GM23338 (cell line): ENCODE measurements around the gene SCO1. TPM values are rescaled to one million over a fixed set of nuclear protein-coding genes. Genes with fewer than 3 reads are reported as not detected.
A peak's percentile ranks its signal among the peaks of the same experiment; 100 is the strongest.

Experiments used
- ATAC-seq: fragments of 200-7000 bp; cut with Tn5 transposase; 3 replicates; pipeline ENCODE4 v1.9.1; 2020
- DNase-seq: peaks from one replicate; pipeline ENCODE4 v3.0.0-alpha.2; 2015; ENCODE audit warnings: low spot score
- H2AFZ ChIP-seq: fragments of 200-600 bp; sonication (generic); 2 replicates; pipeline ENCODE4 v1.8.0; 2016; ENCODE audit warnings: antibody characterized with exemption, mild to moderate bottlenecking, moderate library complexity
- H3F3A ChIP-seq: fragments of 200-600 bp; sonication (generic); replicated peaks from 2 replicates; pipeline ENCODE4 v1.8.0; 2017; ENCODE audit warnings: antibody characterized with exemption, mixed run types, low read depth
- H3K27ac ChIP-seq: fragments of 200-600 bp; sonication (generic); 2 replicates; pipeline ENCODE4 v1.6.1; 2016; ENCODE audit warnings: low read depth
- H3K27me3 ChIP-seq: fragments of 200-600 bp; sonication (generic); 2 replicates; pipeline ENCODE4 v1.8.0; 2016; ENCODE audit warnings: mild to moderate bottlenecking, mixed run types, moderate library complexity; ENCODE audit not compliant: insufficient read depth
- H3K36me3 ChIP-seq: fragments of 200-600 bp; sonication (generic); 2 replicates; pipeline ENCODE4 v1.8.0; 2016; ENCODE audit warnings: mild to moderate bottlenecking; ENCODE audit not compliant: insufficient read depth
- H3K4me1 ChIP-seq: fragments of 200-600 bp; sonication (generic); 2 replicates; pipeline ENCODE4 v1.8.0; 2016; ENCODE audit warnings: mild to moderate bottlenecking, moderate library complexity; ENCODE audit not compliant: insufficient read depth
- H3K4me2 ChIP-seq: fragments of 200-600 bp; sonication (generic); 2 replicates; pipeline ENCODE4 v1.7.1; 2017; ENCODE audit warnings: mixed run types
- H3K4me3 ChIP-seq: fragments of 200-600 bp; sonication (generic); 2 replicates; pipeline ENCODE4 v1.6.1; 2016; ENCODE audit warnings: mixed run types
- H3K79me2 ChIP-seq: fragments of 200-600 bp; sonication (generic); replicated peaks from 2 replicates; pipeline ENCODE4 v1.8.0; 2017; ENCODE audit warnings: mild to moderate bottlenecking; ENCODE audit not compliant: insufficient read depth
- H3K9me2 ChIP-seq: fragments of 200-600 bp; sonication (generic); 2 replicates; pipeline ENCODE4 v1.8.0; 2017; ENCODE audit not compliant: insufficient read depth
- H4K20me1 ChIP-seq: fragments of 200-600 bp; sonication (generic); replicated peaks from 2 replicates; pipeline ENCODE4 v1.8.0; 2017; ENCODE audit warnings: mild to moderate bottlenecking; ENCODE audit not compliant: insufficient read depth
- H3K27ac Mint-ChIP-seq: 2 replicates; pipeline ENCODE4 v1.8.0; 2020; ENCODE audit warnings: inconsistent platforms, mild to moderate bottlenecking, moderate library complexity, mixed read lengths
- H3K27me3 Mint-ChIP-seq: 3 replicates; pipeline ENCODE4 v1.8.0; 2022; ENCODE audit warnings: low read depth, mild to moderate bottlenecking, moderate library complexity, mixed read lengths, inconsistent platforms; ENCODE audit not compliant: insufficient read depth, poor library complexity
- H3K36me3 Mint-ChIP-seq: 3 replicates; pipeline ENCODE4 v1.8.0; 2021; ENCODE audit warnings: low read depth, mild to moderate bottlenecking, inconsistent platforms, moderate library complexity, mixed read lengths
- H3K4me1 Mint-ChIP-seq: 3 replicates; pipeline ENCODE4 v1.8.0; 2020; ENCODE audit warnings: mild to moderate bottlenecking, inconsistent platforms, mixed read lengths
- H3K4me3 Mint-ChIP-seq: 3 replicates; pipeline ENCODE4 v1.8.0; 2021; ENCODE audit warnings: moderate library complexity, mild to moderate bottlenecking, inconsistent platforms, mixed read lengths
- H3K9me3 Mint-ChIP-seq: 3 replicates; pipeline ENCODE4 v1.8.0; 2020; ENCODE audit warnings: moderate library complexity, mild to moderate bottlenecking, inconsistent platforms, mixed read lengths
- EZH2 ChIP-seq: fragments of 200-600 bp; sonication (generic); IDR thresholded peaks from one replicate; pipeline ENCODE4 v1.8.0; 2017; ENCODE audit warnings: antibody characterized with exemption, mild to moderate bottlenecking, low read depth; ENCODE audit not compliant: unreplicated experiment
- ZNF331 ChIP-seq: fragments of 250-450 bp; sonication (Bioruptor Pico); IDR thresholded peaks from 2 replicates; pipeline ENCODE4 v1.5.0; 2020; ENCODE audit warnings: low read depth, mild to moderate bottlenecking, moderate library complexity
- polyA plus RNA-seq: library from polyadenylated mRNA; unstranded; fragments of >200 nt; fragmentation: Nextera tagmentation; extraction: Ambion mirVana; gene quantifications from 2 replicates; pipeline ENCODE4 v1.2.1, GENCODE V29; 2016
- total RNA-seq: library from RNA; depleted of rRNA; stranded (reverse); fragments of >200 nt; shearing (Covaris generic); gene quantifications from 2 replicates; pipeline ENCODE4 v1.2.3, GENCODE V29; 2014
- TF ChIP-seq, protein P1 (sequence below): fragments of 250-450 bp; sonication (Bioruptor Pico); IDR thresholded peaks from 2 replicates; pipeline ENCODE4 v1.5.0; 2020; ENCODE audit warnings: mild to moderate bottlenecking, moderate library complexity
- TF ChIP-seq, protein P2 (sequence below), 2 experiments: fragments of 200-600 bp in 1 of 2; sonication (generic) in 1 of 2; conservative IDR thresholded peaks; 2 replicates each; pipeline versions ENCODE4 v1.5.1 to v1.6.1; 2016 to 2017; ENCODE audit warnings: antibody characterized with exemption in 2 of 2, low read depth in 2 of 2, mild to moderate bottlenecking in 2 of 2, moderate library complexity in 1 of 2

SCO1 gene
- total and polyA plus RNA-seq, 2 experiments from 2014 or later, result 43.9 to 72.5 TPM

DNA sequence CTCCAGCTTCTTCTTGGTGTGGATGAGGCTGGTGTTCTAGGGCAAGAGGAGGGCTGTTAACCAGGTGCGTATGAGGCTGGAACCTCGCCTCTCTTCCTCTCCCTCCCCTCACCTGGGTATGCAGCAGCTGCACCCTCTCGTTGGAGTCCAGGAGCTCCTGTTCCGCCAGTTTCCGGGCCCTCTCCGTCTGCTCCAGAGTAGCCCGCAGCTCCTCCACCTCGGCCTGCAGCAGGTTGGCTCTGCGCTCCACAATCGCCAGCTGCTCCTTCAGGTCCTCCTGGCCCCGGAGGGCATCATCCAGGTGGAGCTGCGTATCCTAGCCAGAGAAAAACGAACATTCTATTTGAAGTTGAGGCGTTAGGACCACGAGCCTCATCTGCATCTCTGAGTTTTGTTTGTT is 65.6 kb downstream of the SCO1 start (continued):
- TF ChIP-seq ZNF331 (CRISPR knock-in tag) (no peak), EZH2 (no peak)

DNA sequence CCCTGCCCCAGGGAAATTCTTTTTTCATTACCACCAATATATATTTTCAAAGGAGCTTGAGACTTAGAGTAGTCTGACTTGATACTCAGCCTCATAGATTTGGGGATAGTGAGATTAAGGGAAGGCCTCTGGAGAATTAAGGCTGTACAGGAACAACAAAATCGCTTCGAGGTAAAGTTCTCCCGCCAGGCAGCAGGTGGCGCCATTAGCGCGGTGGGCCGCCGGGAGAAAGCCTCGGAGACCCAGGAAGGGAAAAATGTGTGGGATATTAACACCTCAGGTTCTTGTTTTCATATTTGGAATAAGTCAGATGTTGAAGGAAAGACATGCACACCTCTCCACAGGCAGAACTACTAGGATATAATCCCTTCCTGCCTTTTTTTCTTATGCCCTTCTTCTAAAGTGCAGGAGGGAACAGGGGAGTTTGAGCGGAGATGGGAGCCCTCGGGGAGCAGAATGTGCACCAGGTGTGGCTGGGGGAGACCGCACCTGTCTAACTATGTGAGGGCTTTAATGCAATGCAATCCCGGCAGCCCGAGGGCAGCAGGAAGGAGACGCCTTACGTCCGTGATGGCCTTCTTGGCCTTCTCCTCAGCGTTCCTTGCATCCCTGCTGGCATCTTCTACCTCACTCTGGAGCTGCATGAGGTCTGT is 66.2 kb downstream of the SCO1 start:
- H3K27me3 Mint-ChIP-seq, result no peaks in the 10 kb centered on the region
- Histone ChIP-seq H3K4me1 (no peaks in the 10 kb centered on the region), H3K27ac (no peak overlapping the region), H3K36me3 (0 out of 2 replicates have a peak, but pooled peaks cover 5% of the 10 kb centered on the region), H2AFZ (0 out of 2 replicates have a peak overlapping the region, but pooled peaks have one; percentile 76), H4K20me1 (no peaks in the 10 kb centered on the region), H3K4me3 (no peak overlapping the region), H3K79me2 (no peaks in the 10 kb centered on the region), H3F3A (no peaks in the 10 kb centered on the region), H3K9me2 (0 out of 2 replicates have a peak, but pooled peaks cover 2% of the 10 kb centered on the region), H3K27me3 (no peaks in the 10 kb centered on the region), H3K4me2 (no peak overlapping the region)
- TF ChIP-seq, protein P1, sequence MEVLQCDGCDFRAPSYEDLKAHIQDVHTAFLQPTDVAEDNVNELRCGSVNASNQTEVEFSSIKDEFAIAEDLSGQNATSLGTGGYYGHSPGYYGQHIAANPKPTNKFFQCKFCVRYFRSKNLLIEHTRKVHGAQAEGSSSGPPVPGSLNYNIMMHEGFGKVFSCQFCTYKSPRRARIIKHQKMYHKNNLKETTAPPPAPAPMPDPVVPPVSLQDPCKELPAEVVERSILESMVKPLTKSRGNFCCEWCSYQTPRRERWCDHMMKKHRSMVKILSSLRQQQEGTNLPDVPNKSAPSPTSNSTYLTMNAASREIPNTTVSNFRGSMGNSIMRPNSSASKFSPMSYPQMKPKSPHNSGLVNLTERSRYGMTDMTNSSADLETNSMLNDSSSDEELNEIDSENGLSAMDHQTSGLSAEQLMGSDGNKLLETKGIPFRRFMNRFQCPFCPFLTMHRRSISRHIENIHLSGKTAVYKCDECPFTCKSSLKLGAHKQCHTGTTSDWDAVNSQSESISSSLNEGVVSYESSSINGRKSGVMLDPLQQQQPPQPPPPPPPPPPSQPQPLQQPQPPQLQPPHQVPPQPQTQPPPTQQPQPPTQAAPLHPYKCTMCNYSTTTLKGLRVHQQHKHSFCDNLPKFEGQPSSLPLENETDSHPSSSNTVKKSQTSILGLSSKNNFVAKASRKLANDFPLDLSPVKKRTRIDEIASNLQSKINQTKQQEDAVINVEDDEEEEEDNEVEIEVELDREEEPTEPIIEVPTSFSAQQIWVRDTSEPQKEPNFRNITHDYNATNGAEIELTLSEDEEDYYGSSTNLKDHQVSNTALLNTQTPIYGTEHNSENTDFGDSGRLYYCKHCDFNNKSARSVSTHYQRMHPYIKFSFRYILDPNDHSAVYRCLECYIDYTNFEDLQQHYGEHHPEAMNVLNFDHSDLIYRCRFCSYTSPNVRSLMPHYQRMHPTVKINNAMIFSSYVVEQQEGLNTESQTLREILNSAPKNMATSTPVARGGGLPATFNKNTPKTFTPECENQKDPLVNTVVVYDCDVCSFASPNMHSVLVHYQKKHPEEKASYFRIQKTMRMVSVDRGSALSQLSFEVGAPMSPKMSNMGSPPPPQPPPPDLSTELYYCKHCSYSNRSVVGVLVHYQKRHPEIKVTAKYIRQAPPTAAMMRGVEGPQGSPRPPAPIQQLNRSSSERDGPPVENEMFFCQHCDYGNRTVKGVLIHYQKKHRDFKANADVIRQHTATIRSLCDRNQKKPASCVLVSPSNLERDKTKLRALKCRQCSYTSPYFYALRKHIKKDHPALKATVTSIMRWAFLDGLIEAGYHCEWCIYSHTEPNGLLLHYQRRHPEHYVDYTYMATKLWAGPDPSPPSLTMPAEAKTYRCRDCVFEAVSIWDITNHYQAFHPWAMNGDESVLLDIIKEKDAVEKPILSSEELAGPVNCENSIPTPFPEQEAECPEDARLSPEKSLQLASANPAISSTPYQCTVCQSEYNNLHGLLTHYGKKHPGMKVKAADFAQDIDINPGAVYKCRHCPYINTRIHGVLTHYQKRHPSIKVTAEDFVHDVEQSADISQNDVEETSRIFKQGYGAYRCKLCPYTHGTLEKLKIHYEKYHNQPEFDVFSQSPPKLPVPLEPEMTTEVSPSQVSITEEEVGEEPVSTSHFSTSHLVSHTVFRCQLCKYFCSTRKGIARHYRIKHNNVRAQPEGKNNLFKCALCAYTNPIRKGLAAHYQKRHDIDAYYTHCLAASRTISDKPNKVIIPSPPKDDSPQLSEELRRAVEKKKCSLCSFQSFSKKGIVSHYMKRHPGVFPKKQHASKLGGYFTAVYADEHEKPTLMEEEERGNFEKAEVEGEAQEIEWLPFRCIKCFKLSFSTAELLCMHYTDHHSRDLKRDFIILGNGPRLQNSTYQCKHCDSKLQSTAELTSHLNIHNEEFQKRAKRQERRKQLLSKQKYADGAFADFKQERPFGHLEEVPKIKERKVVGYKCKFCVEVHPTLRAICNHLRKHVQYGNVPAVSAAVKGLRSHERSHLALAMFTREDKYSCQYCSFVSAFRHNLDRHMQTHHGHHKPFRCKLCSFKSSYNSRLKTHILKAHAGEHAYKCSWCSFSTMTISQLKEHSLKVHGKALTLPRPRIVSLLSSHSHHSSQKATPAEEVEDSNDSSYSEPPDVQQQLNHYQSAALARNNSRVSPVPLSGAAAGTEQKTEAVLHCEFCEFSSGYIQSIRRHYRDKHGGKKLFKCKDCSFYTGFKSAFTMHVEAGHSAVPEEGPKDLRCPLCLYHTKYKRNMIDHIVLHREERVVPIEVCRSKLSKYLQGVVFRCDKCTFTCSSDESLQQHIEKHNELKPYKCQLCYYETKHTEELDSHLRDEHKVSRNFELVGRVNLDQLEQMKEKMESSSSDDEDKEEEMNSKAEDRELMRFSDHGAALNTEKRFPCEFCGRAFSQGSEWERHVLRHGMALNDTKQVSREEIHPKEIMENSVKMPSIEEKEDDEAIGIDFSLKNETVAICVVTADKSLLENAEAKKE, result no peak
- TF ChIP-seq, protein P2, sequence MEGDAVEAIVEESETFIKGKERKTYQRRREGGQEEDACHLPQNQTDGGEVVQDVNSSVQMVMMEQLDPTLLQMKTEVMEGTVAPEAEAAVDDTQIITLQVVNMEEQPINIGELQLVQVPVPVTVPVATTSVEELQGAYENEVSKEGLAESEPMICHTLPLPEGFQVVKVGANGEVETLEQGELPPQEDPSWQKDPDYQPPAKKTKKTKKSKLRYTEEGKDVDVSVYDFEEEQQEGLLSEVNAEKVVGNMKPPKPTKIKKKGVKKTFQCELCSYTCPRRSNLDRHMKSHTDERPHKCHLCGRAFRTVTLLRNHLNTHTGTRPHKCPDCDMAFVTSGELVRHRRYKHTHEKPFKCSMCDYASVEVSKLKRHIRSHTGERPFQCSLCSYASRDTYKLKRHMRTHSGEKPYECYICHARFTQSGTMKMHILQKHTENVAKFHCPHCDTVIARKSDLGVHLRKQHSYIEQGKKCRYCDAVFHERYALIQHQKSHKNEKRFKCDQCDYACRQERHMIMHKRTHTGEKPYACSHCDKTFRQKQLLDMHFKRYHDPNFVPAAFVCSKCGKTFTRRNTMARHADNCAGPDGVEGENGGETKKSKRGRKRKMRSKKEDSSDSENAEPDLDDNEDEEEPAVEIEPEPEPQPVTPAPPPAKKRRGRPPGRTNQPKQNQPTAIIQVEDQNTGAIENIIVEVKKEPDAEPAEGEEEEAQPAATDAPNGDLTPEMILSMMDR (conservative IDR thresholded peaks at IDR 0.05; ENCODE audit: low read depth in 2 of 2), result peak; percentile 84 to 91
- ATAC-seq, result peak; percentile 69
- no peaks in the 10 kb centered on the region for H3K9me3 Mint-ChIP-seq
- H3K36me3 Mint-ChIP-seq, result peaks cover 13% of the 10 kb centered on the region
- no peak overlapping the region for H3K4me3 Mint-ChIP-seq
- no peaks in the 10 kb centered on the region for H3K4me1 Mint-ChIP-seq
- peak; percentile 50 for DNase-seq
- no peak overlapping the region for H3K27ac Mint-ChIP-seq
